GM12878 (cell line): Measurements from ENCODE around the gene TNFRSF11A. TPM values are rescaled to one million over a fixed set of nuclear protein-coding genes. Genes with fewer than 3 reads are reported as not detected.

Experiments
- ATAC-seq: fragments of 200-7000 bp; cut with Tn5 transposase; 3 replicates; pipeline ENCODE4 v1.9.1; 2020; ENCODE audit warnings: mild to moderate bottlenecking, moderate library complexity
- BruUV-seq: library from RNA; stranded (reverse); fragments of 400-500 nt; replicated peaks from 2 replicates; lab custom pipeline; 2021; lab: Mats Ljungman, UMichigan
- CTCF ChIA-PET: fragments of 300-600 bp; sonication (Branson Sonifier 250); formaldehyde crosslinking; extraction: SDS; loops from one replicate; lab custom pipeline; 2021; ENCODE audit warnings: inconsistent platforms; lab: Yijun Ruan, JAX
- POLR2A ChIA-PET: fragments of 350-600 bp; formaldehyde crosslinking; extraction: SDS; loops from one replicate; lab custom pipeline; 2021; ENCODE audit warnings: inconsistent platforms; lab: Charles Lee
- RAD21 ChIA-PET: fragments of 300-600 bp; sonication (Branson Sonifier 250); formaldehyde crosslinking; loops from one replicate; lab custom pipeline; 2023; ENCODE audit warnings: antibody characterized with exemption; ENCODE audit not compliant: unreplicated experiment; lab: Charles Lee
- SMC1A ChIA-PET: fragments of 300-600 bp; sonication (Branson Sonifier 250); formaldehyde crosslinking; loops from one replicate; lab custom pipeline; 2023; ENCODE audit not compliant: unreplicated experiment, uncharacterized antibody; lab: Charles Lee
- DNase-seq: peaks from one replicate; pipeline ENCODE4 v3.0.0-alpha.2; 2011; ENCODE audit warnings: low read depth, low spot score
- FAIRE-seq: peaks from 3 replicates; lab custom pipeline; 2011; peaks lifted over from hg19 to GRCh38; lab: Jason Lieb, UNC
- H2AFZ ChIP-seq: 2 replicates; pipeline ENCODE4 v1.6.0; 2011; ENCODE audit warnings: low read depth, low read length, control low read depth; ENCODE audit not compliant: control insufficient read depth
- H3K27ac ChIP-seq: 2 replicates; pipeline ENCODE4 v1.5.1; 2011; ENCODE audit warnings: control low read depth; ENCODE audit not compliant: control insufficient read depth, insufficient read depth
- H3K27me3 ChIP-seq, 2 experiments: replicated peaks in 1 of 2; 2 replicates each; pipeline versions ENCODE4 v1.6.0 to v1.6.1; 2011; ENCODE audit warnings: low read length in 1 of 2; ENCODE audit not compliant: control insufficient read depth in 2 of 2, insufficient read depth in 2 of 2
- H3K36me3 ChIP-seq, 2 experiments: 2 replicates each; pipeline ENCODE4 v1.5.1; 2011; ENCODE audit warnings: low read length in 1 of 2; ENCODE audit not compliant: control insufficient read depth in 2 of 2, insufficient read depth in 2 of 2
- H3K4me1 ChIP-seq: 2 replicates; pipeline ENCODE4 v1.6.1; 2011; ENCODE audit warnings: mild to moderate bottlenecking, low read length, moderate library complexity, mixed read lengths; ENCODE audit not compliant: control insufficient read depth, insufficient read depth
- H3K4me2 ChIP-seq: 2 replicates; pipeline ENCODE4 v1.6.0; 2011; ENCODE audit warnings: control low read depth; ENCODE audit not compliant: control insufficient read depth, insufficient read depth
- H3K4me3 ChIP-seq: fragments of 200-600 bp; sonication (generic); 2 replicates; pipeline ENCODE4 v1.5.1; 2016
- H3K79me2 ChIP-seq: 2 replicates; pipeline ENCODE4 v1.6.0; 2011; ENCODE audit warnings: low read length; ENCODE audit not compliant: control insufficient read depth, insufficient read depth
- H3K9ac ChIP-seq: 2 replicates; pipeline ENCODE4 v1.8.0; 2011; ENCODE audit warnings: low read length, control low read depth, mixed read lengths; ENCODE audit not compliant: control insufficient read depth, insufficient read depth
- H3K9me3 ChIP-seq: replicated peaks from 3 replicates; pipeline ENCODE4 v1.5.1; 2011; ENCODE audit warnings: mild to moderate bottlenecking, low read length; ENCODE audit not compliant: control insufficient read depth, insufficient read depth
- H4K20me1 ChIP-seq: 2 replicates; pipeline ENCODE4 v1.6.0; 2011; ENCODE audit not compliant: control insufficient read depth, insufficient read depth
- BACH1 ChIP-seq: fragments of 450-650 bp; IDR thresholded peaks from 2 replicates; pipeline ENCODE4 v1.6.1; 2017; ENCODE audit warnings: mild to moderate bottlenecking, borderline replicate concordance
- CREM ChIP-seq: IDR thresholded peaks from 2 replicates; pipeline ENCODE4 v1.6.1; 2014; ENCODE audit warnings: antibody characterized with exemption, low read depth
- CUX1 ChIP-seq: IDR thresholded peaks from 2 replicates; pipeline ENCODE4 v1.6.1; 2012; ENCODE audit warnings: improper control_type of control experiment, low read depth, low read length; ENCODE audit not compliant: insufficient replicate concordance
- MAX ChIP-seq: IDR thresholded peaks from 2 replicates; pipeline ENCODE4 v1.6.1; 2012; ENCODE audit warnings: low read depth, low read length, improper control_type of control experiment
- RUNX3 ChIP-seq: IDR thresholded peaks from 2 replicates; pipeline ENCODE4 v1.6.1; 2012; ENCODE audit warnings: low read length, inconsistent platforms
- TCF3 ChIP-seq: IDR thresholded peaks from 2 replicates; pipeline ENCODE4 v1.6.1; 2012; ENCODE audit warnings: low read depth, mild to moderate bottlenecking, low read length, borderline replicate concordance; ENCODE audit not compliant: insufficient read depth
- whole genome bisulfite sequencing: methylation state at CpG from one replicate; pipeline ENCODE4 v1.1.6; 2016; ENCODE audit warnings: low lambda C conversion rate; ENCODE audit not compliant: insufficient replicate concordance, insufficient coverage; ENCODE audit errors: missing lambda C conversion rate; 5-methylcytosine and 5-hydroxymethylcytosine counted together
- in situ Hi-C: fragments of 300-500 bp; cut with MboI; formaldehyde crosslinking; loops from 9 replicates; pipeline ENCODE4 v1.14.3; 2018; ENCODE audit warnings: mixed read lengths
- intact Hi-C: fragments of 100-400 bp; cut with micrococcal nuclease; formaldehyde crosslinking; loops from one replicate; pipeline ENCODE4 v1.14.2; 2022; ENCODE audit not compliant: unreplicated experiment
- polyA plus RNA-seq, 11 experiments: library from polyadenylated mRNA; depleted of rRNA in 4 of 11; unstranded in 6 of 11; stranded (reverse) in 5 of 11; fragments of >200 nt; fragmentation: Nextera tagmentation in 4 of 11; fragmentation: Illumina TruSeq in 1 of 11; extraction: Ambion mirVana in 4 of 11; extraction: Trizol in 1 of 11; gene quantifications; 1 replicate in 1 of 11; 2 replicates in 10 of 11; pipeline versions ENCODE4 v1.2.1 to v1.2.3, GENCODE V29; 2011 to 2016; ENCODE audit warnings: inconsistent platforms in 2 of 11, missing spikeins in 2 of 11, low read depth in 1 of 11
- total RNA-seq, 4 experiments: library from RNA; depleted of rRNA in 3 of 4; stranded (reverse); fragments of >200 nt in 3 of 4; fragmentation: Illumina TruSeq in 1 of 4; extraction: Trizol in 1 of 4; gene quantifications; 2 replicates each; pipeline versions ENCODE4 v1.2.1 to v1.2.3, GENCODE V29; 2013 to 2021

Gene TNFRSF11A
- total and polyA plus RNA-seq, 10 of the 15 experiments (the other 5 are each of a cell fraction or from before 2014, with no cell fraction given): 0.07 to 4.0 (median 0.23) TPM

- TF ChIP-seq CUX1: no peak
- peak; percentile 75 for TF ChIP-seq RUNX3
- TF ChIP-seq TCF3: no peak
- TF ChIP-seq BACH1: no peak
- no peak for TF ChIP-seq MAX
- peak; percentile 48 for TF ChIP-seq CREM
Observed at GRCh38 chr18:62368100-62368499, 43.0 kb downstream of the TNFRSF11A start (continued).

- Histone ChIP-seq H3K36me3 (no peaks in the 10 kb centered on the region; a peak in 1 of 4 replicates), H3K4me2 (no peak overlapping the region), H4K20me1 (no peaks in the 10 kb centered on the region), H3K9me3 (no peaks in the 10 kb centered on the region), H3K27ac (no peak overlapping the region), H3K9ac (no peak overlapping the region), H2AFZ (no peak overlapping the region), H3K27me3 (no peaks in the 10 kb centered on the region), H3K4me3 (no peak overlapping the region), H3K4me1 (peaks cover 6% of the 10 kb centered on the region), H3K79me2 (no peaks in the 10 kb centered on the region)
- in situ Hi-C loops: no loop called here
- ChIA-PET POLR2A (no interaction called here), CTCF (no interaction called here), RAD21 (no interaction called here), SMC1A (no interaction called here)
- 77% methylated on average over 9 of the region's 9 CpGs for WGBS
- DNase-seq (no peak), FAIRE-seq (no peak), ATAC-seq (no peak)
- TF ChIP-seq CREM: no peak
- intact Hi-C loops: no loop called here
- no TSS peak for BruUV-seq
Observed at GRCh38 chr18:62369129-62369644, 44.1 kb downstream of the TNFRSF11A start.
